GM18870 (cell line): ENCODE results near the gene HDGF.

Experiments used
- ATAC-seq: cut with Tn5 transposase; IDR thresholded peaks from one replicate; pipeline ENCODE4 v1.9.1; 2021; ENCODE audit warnings: moderate library complexity; ENCODE audit not compliant: unreplicated experiment

Gene HDGF

GRCh38 chr1:156727492-156727891 is 24.0 kb downstream of the HDGF start:
- no peak for ATAC-seq

- ATAC-seq, result no peak
Observed at GRCh38 chr1:156726549-156727226, 24.8 kb downstream of the HDGF start.

GRCh38 chr1:156725683-156726280 is 25.7 kb downstream of the HDGF start:
- ATAC-seq, result no peak

GRCh38 chr1:156721535-156721934 is 29.9 kb downstream of the HDGF start:
- ATAC-seq, result no peak

- no peak for ATAC-seq
Observed at GRCh38 chr1:156721131-156721530, 30.3 kb downstream of the HDGF start.

- no peak for ATAC-seq
Observed at GRCh38 chr1:156717351-156717750, 34.1 kb downstream of the HDGF start.

- ATAC-seq, result no peak
Observed at GRCh38 chr1:156714830-156715229, 36.6 kb downstream of the HDGF start.

GRCh38 chr1:156712626-156713025 is 38.8 kb downstream of the HDGF start:
- ATAC-seq, result no peak

- no peak for ATAC-seq
Observed at GRCh38 chr1:156711011-156711817, 40.3 kb downstream of the HDGF start.

GRCh38 chr1:156709757-156710489 is 41.6 kb downstream of the HDGF start:
- no peak for ATAC-seq

- no peak for ATAC-seq
Observed at GRCh38 chr1:156709031-156709430, 42.4 kb downstream of the HDGF start.

- no peak for ATAC-seq
Observed at GRCh38 chr1:156708218-156708661, 43.2 kb downstream of the HDGF start.

GRCh38 chr1:156707417-156708217 is 43.9 kb downstream of the HDGF start:
- ATAC-seq, result no peak

- no peak for ATAC-seq
Observed at GRCh38 chr1:156706657-156707416, 44.6 kb downstream of the HDGF start.

- no peak for ATAC-seq
Observed at GRCh38 chr1:156705918-156706656, 45.4 kb downstream of the HDGF start.

GRCh38 chr1:156705321-156705917 is 46.1 kb downstream of the HDGF start, which contains the start of gene CRABP2:
TSS of gene CRABP2 (minus strand) at chr1:156705583. CDS start at chr1:156705446, 137 bp downstream.
- ATAC-seq, result no peak

GRCh38 chr1:156704930-156705320 is 46.5 kb downstream of the HDGF start:
- no peak for ATAC-seq

- no peak for ATAC-seq
Observed at GRCh38 chr1:156704166-156704711, 47.2 kb downstream of the HDGF start.
